NCI-H1436 treated with DMSO at 0.1 percent for 48 hours (cell line): ENCODE data around the gene MAEA.

Source experiments
- DNase-seq: peaks from one replicate; lab custom pipeline; 2025; lab: John Stamatoyannopoulos, UW

MAEA gene

DNA sequence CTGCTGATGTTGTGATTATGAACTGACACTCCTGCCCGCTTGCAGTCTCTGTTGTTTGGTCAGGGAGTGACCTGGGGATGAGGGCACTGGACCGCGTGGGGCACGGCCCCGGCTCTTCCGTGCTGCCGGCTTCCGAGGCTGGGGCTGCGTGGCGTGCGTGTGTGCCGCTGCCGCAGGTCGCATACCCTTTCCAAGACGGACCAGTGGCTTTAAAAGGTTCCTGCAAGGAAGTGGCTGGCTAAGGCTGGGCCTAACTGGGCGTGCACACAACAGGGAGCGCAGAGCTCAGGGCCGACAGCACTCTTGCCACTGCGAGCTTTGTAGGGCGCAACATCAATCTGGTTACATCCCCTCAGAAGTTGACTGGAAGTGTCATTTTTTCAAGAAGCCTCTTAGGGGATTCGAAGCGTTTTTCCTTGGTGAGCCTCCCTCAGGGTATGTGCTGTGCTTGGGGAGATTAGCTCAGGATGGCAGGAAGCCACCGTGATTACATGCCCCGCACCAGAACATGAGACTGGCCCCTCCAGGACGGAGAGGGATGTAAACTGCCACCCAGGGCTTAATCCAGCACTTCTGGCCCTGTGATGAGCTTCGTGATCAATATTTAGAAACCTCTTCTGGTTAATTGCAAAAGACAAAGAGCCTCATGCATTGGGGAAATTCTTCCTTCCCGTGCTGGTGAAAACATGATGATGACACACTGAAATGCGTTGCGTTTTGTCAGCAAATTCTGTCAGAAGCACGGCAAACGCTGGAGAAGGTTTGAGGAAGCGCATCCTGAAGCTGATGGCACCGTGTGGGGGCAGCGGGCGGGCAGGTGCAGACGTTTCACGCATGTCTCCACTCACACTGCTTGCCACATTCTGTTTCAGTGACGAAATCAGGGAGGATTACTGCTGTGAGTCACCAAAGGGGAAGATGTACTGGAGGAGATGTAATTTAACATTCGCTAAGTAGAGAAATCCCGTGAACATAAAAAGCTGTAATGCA is 11.1 kb downstream of the MAEA start:
- no peak for DNase-seq

DNA sequence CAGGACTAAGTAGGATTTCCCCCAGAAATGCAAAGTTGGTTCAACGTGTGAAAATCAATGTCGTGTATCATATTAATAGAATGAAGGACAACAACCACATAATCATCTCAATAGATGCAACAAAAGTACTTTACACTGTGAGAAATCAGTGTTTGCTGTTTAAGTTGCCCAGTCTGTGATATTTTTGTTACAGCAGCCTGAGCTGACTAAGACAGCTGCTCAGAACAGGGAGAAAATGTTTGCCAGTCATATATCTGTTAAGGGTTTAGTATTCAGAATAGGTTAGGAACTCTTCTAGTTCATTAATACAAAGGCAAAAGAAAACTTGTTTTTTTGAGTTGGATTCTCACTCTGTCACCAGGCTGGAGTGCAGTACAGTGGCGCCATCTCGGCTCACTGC is 12.5 kb downstream of the MAEA start:
- no peak for DNase-seq

DNA sequence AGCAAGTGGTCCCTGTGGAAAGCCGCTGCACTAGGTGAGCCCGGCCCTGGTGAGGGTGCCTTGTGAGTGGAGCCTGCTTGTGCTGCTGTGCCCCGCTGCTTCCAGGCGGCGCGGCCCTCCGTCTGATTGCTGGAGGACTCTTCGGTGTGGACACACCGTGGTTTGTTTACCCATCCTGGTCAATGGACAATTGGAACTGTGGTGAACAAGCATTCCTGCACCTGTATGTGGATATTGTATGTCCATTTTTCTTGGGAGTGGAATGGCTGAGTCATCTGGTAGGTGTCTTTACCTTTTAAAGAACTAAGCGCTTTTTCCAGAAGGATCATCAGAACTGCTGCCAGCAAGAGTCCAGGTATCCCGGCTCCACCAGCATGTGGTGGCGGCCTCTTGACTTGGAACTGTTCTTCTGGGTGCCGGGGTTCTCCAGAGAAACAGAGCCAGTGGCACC is 15.6 kb downstream of the MAEA start:
- DNase-seq: no peak

DNA sequence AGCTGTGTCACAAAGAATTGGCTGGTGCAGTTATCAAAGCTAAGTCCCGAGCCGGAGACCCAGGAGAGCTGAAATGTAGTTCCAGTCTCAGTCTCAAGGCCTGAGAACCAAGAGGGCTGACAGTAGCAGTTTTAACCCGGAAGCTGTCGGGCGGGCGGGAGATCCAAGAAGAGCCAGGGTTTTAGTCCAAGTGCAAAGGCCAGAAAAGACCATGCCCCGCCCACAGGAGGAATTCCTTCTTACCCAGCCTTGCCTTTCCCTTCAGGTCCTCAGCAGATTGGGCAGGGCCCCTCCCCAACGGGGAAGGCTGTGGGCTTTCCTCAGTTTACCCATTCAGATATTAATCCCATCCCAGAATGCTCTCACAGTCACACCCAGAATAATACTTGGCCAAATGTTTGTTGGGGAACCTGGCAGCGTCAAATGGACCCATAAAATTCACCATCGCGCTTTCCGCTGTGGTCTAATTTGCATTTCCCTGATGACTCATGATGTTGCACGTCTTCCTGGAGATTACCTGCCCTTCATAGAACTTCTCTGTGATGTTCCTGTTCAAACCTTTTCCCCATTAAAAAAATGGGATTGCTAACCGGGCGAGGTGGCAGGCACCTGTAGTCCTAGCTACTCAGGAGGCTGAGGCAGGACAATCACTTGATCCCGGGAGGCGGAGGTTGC is 16.2 kb downstream of the MAEA start:
- no peak for DNase-seq

DNA sequence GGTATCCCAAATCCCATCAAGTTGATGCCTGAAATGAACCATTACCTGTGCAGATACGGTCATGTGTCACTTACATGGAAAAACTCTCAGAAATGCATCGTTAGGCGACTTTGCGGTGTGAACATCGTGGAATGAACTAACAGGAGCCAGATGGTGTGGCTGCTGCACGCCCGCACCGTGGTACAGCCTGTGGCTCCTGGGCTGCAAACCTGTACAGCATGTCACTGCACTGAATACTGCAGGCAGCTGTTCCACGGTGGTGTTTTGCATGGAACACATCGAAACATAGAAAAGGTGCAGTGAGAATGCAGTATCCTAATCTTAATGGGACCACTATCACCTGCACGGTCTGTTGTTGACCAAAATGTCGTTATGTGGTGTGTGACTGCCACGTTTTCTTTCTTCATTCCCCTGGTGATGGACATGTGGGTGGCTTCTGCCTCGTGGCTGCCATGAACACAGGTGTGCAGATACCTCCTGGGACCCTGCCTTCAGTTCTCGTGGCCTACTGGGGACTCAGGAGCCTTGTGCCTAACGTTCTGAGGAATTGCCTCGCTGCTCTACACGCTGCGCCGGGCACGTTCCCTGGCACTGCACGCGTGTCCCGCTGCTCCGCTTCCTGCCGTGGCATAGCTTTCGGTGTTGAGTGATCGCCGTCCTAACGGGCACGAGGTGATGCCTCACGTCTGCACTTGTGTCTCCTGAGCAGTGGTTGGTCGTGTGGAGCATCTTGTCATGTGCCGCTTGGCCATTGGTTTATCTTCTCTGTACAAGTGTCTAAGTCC is 18.5 kb downstream of the MAEA start:
- no peak for DNase-seq

DNA sequence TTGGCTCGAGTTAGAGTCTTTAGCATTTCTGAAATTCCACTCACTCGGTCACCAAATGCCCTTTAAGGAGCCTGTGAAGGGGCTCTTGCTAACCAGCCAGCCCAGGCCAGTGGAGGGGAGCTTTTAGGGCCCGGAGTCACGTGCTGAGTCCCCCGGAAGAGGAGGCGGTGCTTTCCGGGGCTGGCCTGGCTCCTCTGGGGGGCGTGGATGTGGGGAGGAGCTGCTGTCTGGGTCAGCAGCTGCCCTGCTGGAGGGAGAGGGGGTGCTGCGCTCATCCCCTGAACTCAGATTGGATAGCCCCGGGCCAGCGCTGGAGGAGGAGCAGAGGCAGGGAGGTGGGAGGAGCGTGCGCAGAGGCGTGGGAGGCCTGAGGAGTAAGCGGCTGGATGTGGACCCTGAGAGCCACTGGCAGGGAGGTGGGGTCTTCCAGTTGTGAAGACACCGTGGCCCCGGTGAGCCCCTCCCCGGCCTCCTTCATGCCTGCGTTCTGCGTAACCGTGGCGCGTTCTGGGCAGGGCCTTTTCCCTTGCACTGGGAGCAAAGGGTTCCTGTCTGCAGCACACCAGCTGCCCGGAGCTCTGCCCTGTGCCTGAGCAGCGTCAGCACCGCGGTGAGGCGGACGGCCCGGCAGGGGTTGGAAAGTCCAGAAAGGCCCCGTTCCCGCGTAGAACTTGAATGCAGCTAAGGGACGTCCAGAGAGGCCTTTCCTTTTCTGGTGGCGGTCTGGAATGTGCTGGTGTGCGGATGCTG is 19.7 kb downstream of the MAEA start:
- no peak for DNase-seq

DNA sequence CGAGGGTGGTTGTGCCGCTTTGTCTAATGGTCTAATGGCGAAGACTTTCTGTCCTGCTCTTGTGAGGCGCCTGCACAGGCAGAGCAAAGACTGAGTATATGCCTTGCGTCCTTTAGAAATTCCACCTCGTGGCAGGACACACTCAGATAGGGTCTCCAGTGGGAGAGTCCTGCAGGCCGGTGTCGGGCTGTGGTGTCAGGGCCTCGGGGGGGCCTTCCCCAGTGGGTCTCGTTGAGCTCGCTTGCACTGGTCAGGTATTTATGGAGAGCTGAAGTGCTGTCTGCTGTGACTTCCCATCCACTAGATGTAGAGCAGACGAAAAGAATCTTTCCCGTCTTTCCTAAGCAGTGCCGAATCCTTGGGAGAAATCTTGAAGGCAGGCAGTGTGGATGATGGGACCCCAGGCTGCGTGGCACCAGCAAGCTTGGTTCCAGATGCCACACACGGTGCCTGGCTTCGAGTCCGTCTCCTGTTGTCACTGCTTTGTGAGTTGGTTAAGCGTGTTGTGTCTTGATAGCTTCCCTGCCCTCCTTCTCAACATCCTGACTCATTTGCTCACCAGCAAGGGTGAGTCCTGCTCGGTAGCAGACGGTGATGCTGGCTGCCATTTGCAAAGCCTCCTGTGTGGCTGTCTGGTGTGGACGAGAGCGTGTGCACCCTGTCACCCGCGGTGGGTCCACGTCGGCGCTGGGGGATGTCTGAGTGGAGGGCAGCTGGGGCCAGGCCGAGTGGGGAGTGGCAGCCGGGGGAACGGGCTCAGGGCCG is 20.5 kb downstream of the MAEA start:
- DNase-seq: no peak

DNA sequence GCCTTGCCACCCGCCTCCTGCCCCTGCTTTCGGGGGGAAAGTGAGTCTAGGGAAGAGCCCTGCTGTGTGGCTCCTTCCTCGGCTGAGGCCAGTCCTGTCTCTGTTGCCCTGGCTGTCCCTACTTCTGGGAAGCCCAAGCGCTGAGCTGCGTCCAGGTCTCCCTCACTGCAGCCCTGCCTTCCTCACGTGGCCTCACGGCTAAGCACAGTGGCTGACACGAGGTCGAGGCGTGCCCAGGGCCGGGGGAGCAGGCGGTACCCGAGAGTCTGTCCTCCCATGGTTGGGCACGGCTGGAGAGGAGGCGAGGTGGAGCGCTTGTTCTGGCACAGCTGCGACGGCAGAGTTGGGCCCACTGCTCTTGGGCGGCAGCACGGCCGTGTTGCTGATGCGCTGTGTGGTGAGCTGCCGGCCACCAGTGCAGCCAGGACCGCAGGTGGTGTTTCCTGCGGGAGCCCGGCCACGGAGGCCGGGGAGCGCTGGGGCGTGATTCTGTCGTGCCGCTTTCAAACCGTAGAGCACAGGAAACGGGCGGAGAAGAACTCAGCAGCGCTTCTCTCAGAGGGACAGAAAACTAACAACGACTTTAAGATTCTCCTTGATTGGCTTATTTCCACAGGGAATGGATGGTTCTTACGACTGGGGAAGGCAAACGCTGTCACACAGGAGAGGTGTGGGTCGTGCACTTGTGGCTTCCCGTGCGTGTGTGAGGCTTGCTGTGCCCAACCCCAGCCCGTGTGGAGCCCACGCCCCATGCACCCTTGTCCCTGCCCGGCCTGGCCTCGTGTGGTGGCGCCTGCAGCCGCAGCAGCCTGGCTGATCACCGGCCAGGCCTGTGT is 21.3 kb downstream of the MAEA start:
- DNase-seq: no peak

DNA sequence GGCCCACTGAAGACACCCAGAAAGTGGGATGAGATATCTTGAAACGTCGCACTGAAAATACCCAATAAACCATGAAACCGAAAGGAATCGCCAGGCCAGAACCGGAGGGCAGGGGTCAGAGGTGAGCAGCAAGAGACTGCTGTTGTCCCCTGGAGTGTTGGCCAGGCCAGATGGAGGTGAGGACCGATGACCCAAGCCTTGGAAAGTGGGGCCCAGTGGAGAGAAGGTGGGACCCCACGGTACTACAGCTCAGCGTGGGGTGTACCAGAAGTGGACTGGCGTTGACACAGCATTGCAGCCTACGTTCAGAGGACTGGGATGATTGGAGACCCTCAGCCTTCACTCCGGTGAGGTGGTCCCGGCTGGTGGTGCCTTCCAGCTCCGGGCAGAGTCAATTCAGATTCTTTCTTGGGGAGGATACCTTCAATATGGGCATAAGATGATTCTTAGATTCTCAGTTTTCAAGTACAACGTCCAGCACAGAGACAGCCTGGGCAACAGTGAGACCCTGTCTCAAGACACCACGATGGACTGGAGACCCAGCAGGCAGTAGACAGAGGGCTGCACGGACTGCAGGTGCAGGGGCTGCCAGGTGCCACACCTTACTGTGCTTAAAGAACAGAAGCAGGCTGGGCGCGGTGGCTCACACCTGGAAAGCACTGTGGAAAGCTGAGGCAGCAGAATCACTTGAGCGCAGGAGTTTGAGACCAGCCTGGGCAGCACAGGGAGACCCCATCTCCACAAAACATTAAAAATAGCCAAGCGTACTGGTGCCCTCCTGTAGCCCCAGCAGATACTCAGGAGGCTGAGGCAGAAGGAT is 23.3 kb downstream of the MAEA start:
- DNase-seq: no peak

DNA sequence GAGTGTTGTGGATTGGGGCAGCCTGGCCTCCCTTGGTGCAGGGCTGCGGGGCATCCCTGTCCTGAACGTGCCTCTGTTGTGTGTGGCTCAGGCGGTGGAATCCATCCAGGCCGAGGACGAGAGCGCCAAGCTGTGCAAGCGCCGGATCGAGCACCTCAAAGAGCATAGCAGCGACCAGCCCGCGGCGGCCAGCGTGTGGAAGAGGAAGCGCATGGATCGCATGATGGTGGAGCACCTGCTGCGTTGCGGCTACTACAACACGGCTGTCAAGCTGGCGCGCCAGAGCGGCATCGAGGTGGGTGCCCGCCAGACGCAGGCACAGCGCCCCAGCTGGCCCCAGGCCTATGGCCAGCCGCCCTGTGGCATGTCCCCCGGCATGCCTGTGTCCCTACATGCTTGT is 25.6 kb downstream of the MAEA start:
- DNase-seq: no peak

DNA sequence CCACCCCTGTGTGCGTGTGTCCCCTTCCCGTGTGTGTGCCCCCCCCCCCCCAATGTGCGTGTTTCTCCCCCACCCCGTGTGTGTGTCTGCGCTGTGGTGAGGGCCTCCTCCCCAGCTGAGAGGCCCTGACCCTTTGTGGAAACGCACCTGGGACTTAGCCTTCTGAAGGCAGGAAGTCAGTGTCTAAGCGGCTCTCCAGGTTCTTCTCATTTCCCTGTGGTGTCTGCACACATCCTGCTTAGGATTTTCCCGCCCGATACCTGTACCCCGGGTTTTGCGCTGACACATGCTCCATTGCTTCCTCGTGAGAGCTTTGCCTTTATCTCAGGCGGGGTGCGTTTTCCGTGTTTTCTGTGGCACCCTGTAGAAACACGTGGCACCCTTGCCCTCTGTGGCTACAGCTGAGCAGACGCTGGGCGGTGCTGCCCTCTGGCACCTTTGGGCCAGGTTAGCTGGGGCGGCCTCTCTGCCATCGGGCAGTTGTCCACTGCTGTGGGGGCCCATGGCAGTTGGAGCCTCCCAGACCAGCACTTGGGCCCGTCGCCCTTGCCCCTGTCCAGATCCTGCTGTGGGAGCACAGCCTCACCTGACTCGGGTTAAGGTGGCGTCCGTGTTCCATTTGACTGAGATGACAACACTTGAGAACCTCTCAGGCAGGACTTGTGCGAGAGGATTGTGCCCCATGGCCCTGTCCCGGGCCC is 26.3 kb downstream of the MAEA start:
- no peak for DNase-seq

DNA sequence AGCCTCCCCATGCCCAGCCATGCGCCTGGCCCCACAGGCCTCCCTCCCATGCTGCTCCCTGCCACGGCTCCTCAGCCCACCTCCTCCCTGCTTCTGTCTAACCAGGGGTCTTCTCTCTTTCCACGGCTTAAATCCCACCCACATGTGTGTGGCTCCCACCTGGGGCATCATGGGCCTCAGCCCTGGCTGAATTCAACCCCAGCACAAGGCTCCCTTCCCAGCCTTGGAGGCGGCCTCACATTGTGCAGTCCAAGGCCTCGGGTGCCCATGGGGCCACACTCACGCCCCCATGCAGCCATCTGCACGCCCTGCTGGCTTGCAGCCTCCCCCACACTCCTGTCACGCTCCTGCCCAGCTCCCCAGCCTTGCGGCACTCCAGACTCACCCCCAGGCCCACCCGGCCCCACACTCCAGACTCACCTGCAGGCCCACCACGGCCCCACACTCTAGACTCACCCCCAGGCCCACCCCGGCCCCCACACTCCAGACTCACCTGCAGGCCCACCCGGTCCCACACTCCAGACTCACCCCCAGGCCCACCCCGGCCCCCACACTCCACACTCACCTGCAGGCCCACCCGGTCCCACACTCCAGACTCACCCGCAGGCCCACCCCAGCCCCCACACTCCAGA is 27.0 kb downstream of the MAEA start:
- DNase-seq: no peak

DNA sequence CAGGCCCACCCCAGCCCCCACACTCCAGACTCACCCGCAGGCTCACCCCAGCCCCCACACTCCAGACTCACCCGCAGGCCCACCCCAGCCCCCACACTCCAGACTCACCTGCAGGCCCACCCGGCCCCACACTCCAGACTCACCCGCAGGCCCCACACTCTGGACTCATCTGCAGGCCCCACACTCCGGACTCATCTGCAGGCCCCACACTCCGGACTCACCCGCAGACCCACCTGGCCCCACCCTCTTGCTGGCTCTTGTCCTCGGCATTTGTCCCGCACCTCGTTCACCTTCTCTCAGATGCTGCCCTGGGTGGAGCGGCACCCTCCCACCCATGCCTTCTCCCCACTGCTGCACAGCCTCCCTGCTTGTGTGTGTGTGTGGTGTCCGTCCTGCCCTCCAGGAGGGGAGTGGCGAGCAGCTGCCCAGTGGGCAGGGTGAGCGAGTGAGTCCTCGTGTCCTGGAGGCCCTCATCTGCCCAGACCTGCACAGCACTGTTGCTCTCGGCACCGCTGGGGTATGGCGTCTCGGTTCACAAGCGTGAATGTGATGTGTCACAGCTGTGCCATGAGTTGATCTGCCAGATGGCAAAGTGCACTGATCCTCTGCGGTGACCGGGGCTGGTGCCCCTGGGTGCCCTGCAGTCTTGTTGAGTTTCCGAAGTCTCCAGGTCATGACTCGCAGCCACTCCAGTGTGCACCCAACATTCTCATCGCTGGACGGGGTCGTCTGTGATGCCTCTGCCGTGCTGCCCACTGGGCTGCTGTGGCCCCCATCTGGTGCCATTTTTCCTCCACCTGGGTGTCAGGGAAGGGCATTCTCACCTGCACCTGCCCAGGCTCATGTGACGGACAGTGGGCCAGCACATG is 27.7 kb downstream of the MAEA start:
- no peak for DNase-seq

DNA sequence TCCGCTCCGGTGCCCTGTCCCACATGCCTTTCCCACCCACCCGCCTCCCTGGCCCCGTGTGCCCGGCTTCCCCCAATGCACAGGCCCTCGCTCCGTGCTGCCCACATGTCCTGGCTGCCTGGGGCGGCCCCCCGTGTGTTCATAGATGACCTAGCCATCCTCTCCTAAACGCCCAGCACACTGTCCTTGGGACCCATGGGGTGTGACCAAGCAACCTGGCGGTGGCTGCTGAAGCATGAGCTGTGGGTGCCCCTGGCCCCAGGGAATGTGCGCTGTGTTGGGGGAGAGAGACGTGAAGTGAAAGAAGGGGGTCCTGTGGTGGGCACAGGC is 28.3 kb downstream of the MAEA start:
- DNase-seq: no peak

DNA sequence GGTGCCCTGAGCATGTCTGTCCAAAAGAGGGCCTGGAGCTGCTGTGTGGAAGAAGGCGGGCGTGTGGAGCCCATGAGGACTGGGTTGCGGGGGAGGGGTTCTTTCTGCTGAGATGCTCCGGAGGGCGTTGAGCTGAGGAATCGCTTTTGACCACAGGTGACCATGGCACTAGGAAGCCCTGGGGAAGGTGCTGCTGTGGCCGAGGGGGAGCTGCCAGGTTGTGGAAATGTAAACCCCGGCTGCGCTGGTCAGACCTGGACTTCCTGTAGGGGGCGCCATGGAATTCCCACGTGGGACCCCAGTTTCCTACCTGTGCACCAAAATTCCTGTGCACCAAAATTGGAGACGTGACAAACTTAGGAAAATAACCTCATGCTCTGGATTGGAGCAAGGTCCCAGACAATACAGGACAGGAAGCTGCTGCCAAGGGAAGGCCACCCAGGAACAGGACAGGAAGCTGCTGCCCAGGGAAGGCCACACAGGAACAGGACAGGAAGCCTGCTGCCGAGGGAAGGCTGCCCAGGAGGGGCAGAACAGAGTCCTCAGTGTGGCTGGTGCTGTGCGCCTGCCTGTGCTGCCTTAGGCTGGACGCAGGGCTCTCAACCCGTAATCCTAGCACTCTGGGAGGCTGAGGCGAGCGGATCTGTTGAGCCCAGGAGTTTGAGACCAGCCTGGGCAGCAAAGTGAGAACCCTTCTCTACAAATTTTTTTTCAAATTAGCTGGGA is 29.0 kb downstream of the MAEA start:
- no peak for DNase-seq

DNA sequence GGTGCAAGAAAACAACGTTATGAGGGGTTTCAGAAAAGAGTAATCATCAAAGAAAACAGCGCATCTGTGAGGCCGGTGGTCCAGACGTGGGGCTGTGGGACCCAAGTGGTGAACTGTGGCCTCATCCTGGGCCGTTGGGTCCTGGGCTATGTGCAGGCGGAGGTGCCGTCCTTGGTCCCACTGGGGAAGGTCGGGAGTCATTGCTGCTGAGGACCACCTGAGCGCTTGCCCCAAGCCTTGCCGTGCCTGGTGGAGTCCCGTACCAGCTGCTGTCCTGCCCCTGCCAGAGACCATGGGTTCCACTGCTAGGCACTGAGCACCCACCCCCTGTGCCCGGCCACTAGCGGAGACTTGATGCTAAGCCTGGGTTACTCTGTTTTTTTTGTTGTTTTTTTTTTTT is 31.8 kb downstream of the MAEA start:
- DNase-seq: no peak
